ENCODE measurements around the gene IFIT1.
"Not testable (repeated sequence)": the region's sequence is repeated elsewhere in the genome, so short reads cannot be mapped to it uniquely, and the experiment has no call there.

The IFIT1 gene

DNA sequence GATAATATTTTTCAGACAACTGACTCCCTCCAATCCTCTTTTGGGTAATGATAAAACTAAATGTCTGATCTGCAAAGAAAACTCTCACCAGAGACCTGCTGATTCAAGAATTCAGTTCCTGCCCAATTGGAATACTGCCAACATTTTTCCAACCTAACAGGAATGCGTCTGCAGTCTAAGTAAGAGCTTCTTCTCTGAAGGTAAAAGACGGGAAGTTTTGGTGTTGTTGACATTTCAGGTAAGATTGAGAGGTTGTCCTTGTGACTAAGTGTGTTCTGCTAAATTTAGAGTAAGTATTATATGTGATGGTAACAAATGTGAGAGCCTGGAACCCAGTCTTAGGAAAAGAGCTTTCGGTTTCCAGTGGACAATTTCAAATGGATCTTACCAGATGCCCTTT, 39.6 kb downstream of the IFIT1 start:
- no peak for DNase-seq (ENCODE audit: low spot score)

- no peak for DNase-seq (ENCODE audit: low spot score)
These were observed 46.1 kb downstream of the IFIT1 start for GRCh38 chr10:89438525-89438924.

- no peak for DNase-seq (ENCODE audit: low spot score)
These were observed 48.0 kb downstream of the IFIT1 start for GRCh38 chr10:89440226-89441009.

DNA sequence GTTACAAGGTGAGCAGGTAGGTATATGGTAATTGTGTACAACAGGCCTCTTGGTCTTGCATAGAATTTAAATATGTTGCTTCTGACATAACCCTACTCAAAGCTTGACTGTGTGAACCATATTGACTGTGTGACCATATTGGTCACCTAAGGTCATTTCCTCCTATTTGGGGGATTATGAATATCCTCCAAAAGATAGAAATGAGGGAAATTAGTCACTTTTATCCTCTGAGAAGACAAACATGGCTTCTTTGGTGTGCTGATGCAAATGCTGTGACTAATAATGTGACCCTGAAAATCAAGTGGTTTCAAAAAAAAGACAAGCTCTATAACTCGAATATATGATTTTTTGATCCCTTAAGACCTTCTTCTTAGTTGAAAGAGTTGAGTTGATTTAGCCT, 49.9 kb downstream of the IFIT1 start:
- DNase-seq (ENCODE audit: low spot score) = no peak

GRCh38 chr10:89444819-89445218, 52.4 kb downstream of the IFIT1 start:
- not testable (repeated sequence) for DNase-seq (ENCODE audit: low spot score)

DNA sequence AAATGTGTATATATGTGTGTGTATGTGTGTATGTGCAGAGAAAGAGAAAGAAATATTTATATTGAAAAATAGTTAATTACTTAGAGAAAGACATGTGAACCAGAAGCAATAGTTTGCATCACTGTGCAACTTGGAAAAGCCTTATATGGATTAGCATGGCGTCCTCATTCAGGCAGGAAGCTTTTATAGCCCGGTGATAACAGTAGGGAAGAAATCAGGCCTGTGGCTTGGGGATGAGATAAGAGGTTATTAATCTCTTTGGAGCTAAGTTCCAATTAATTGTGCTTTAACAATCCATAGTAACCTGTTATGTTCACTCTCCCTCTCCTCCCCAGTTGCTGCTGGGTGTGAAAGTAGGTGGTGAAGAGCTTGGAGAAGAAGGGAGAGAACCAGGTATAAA, 58.5 kb downstream of the IFIT1 start:
- no peak for DNase-seq (ENCODE audit: low spot score)

DNA sequence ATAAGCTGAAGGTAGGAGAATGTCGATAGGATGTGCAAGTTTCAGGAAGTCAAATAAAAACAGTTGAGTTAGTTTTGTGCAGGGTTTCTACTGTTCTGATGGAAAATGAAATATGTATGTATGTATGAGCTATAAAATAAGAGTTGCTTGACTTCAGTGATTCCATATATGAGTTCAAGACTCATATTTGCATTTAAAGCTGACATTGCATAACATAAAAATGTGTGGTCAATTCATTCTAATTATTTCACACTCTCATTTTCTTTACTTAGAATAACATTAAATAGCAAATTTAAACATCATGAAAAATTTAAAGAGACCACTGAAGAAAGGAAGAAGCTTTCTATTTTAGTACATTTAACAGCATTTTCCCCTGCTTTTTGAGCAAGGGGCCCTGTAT, 59.8 kb downstream of the IFIT1 start:
- DNase-seq (ENCODE audit: low spot score) = no peak

- DNase-seq (ENCODE audit: low spot score) = no peak
These were observed 62.3 kb downstream of the IFIT1 start for GRCh38 chr10:89454561-89455347.

Data from SW480 (cell line).